Esophagus muscularis mucosa (tissue), 3 donors: ENCODE measurements around the gene PCBP3.

Source experiments
- POLR2A ChIP-seq: fragments of 450-650 bp; IDR thresholded peaks from one replicate; pipeline ENCODE4 v1.6.1; 2017; ENCODE audit warnings: antibody characterized with exemption, moderate library complexity, mild to moderate bottlenecking, low read depth
- POLR2AphosphoS5 ChIP-seq, 2 donors: sonication (generic); formaldehyde crosslinking; IDR thresholded peaks; one replicate each; pipeline ENCODE4 v1.6.1; 2017; ENCODE audit warnings: antibody characterized with exemption in 2 of 2
- TF ChIP-seq, protein P1 (sequence below), 3 experiments: fragments of 200-600 bp in 2 of 3; fragments of 450-650 bp in 1 of 3; sonication (generic) in 2 of 3; IDR thresholded peaks; one replicate each; pipeline ENCODE4 v1.5.1; 2017 to 2019; ENCODE audit warnings: antibody characterized with exemption in 3 of 3, mild to moderate bottlenecking in 2 of 3, moderate library complexity in 1 of 3

DNA sequence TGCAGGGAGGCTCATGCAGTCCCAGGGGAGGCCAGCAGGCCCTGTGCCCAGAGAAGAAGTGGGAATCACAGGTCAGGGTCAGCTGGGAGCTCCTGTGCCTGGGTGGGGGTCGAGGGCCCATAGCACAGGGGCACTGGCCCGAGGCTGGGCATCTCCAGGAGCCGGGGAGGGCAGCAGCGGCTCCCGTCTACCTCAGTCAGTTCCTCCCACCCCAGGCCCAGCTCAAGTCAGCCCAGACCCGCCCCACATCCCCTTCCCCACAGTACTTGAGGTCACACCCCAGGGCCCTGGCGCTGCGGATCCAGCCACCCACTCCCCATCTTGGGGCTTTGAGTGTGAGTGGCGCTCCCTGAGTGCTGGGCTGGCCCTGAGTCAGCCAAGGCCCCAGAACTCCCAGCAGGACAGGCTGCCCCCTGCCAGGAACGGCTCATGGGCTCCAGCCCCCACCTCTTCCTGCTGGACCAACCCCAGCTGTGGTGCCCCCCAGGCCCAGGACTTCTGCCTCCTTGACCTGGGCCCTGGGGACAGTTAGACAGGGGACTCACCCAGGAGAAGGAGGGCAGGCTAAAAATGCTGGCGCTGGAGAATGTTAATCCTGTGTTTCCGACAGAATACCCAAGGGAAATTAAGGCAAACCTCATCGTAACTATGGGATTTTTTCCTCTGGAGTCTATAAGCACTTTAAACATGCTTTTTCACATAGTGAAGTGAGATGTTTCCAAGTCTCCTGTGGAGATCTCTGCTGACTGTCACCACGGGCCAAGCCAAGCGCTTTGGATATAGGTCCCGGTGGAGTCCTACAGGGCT, 269.3 kb downstream of the PCBP3 start:
- TF ChIP-seq POLR2AphosphoS5 (IDR thresholded peaks at IDR 0.05): no peak
- TF ChIP-seq, protein P1, sequence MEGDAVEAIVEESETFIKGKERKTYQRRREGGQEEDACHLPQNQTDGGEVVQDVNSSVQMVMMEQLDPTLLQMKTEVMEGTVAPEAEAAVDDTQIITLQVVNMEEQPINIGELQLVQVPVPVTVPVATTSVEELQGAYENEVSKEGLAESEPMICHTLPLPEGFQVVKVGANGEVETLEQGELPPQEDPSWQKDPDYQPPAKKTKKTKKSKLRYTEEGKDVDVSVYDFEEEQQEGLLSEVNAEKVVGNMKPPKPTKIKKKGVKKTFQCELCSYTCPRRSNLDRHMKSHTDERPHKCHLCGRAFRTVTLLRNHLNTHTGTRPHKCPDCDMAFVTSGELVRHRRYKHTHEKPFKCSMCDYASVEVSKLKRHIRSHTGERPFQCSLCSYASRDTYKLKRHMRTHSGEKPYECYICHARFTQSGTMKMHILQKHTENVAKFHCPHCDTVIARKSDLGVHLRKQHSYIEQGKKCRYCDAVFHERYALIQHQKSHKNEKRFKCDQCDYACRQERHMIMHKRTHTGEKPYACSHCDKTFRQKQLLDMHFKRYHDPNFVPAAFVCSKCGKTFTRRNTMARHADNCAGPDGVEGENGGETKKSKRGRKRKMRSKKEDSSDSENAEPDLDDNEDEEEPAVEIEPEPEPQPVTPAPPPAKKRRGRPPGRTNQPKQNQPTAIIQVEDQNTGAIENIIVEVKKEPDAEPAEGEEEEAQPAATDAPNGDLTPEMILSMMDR (IDR thresholded peaks at IDR 0.05): no peak
- no peak for TF ChIP-seq POLR2A
